Measurements from ENCODE around the gene MKRN2.

- no peak for TF ChIP-seq ATF3 (CRISPR knock-in tag; conservative IDR thresholded peaks at IDR 0.05)
- no peak for TF ChIP-seq ZNF317 (CRISPR knock-in tag; IDR thresholded peaks at IDR 0.05; ENCODE audit: borderline replicate concordance, low read depth)
- no peak for TF ChIP-seq CTCF (IDR thresholded peaks at IDR 0.05)
- no peak for TF ChIP-seq ZNF138 (CRISPR knock-in tag; conservative IDR thresholded peaks at IDR 0.05)
- TF ChIP-seq TEAD4 (CRISPR knock-in tag; IDR thresholded peaks at IDR 0.05): no peak
- TF ChIP-seq ZNF232 (CRISPR knock-in tag; IDR thresholded peaks at IDR 0.05): no peak
- no peak for TF ChIP-seq CBFB (CRISPR knock-in tag; IDR thresholded peaks at IDR 0.05; ENCODE audit: low read depth)
- TF ChIP-seq, protein P1, sequence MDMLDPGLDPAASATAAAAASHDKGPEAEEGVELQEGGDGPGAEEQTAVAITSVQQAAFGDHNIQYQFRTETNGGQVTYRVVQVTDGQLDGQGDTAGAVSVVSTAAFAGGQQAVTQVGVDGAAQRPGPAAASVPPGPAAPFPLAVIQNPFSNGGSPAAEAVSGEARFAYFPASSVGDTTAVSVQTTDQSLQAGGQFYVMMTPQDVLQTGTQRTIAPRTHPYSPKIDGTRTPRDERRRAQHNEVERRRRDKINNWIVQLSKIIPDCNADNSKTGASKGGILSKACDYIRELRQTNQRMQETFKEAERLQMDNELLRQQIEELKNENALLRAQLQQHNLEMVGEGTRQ (CRISPR knock-in tag; IDR thresholded peaks at IDR 0.05): no peak
Measured at GRCh38 chr3:12591997-12592715, 35.3 kb downstream of the MKRN2 start.

All from WTC11 (cell line).